ENCODE measurements around the gene CHL1. TPM values are rescaled to one million over a fixed set of nuclear protein-coding genes. Genes with fewer than 3 reads are reported as not detected.

Gene CHL1
- total RNA-seq, 1 donor from 2014 or later: 9.9 TPM

GRCh38 chr3:325495-325894, 128.9 kb downstream of the CHL1 start:
- H3K9me3 ChIP-seq (ENCODE audit: control insufficient read depth in 3 of 3, low read length in 3 of 3): no peaks in the 10 kb centered on the region
- no peaks in the 10 kb centered on the region for H3K36me3 ChIP-seq (ENCODE audit: control insufficient read depth in 3 of 3, insufficient read depth in 3 of 3, low read length in 3 of 3)
- no peak overlapping the region for H3K4me3 ChIP-seq (ENCODE audit: low read length in 3 of 3)

GRCh38 chr3:330494-331115, 134.0 kb downstream of the CHL1 start:
- Histone ChIP-seq H3K4me3 (ENCODE audit: low read length in 3 of 3) (no peak overlapping the region), H3K4me1 (ENCODE audit: control insufficient read depth in 3 of 3, insufficient read depth in 3 of 3, low read length in 3 of 3) (no peaks in the 10 kb centered on the region), H3K9me3 (ENCODE audit: control insufficient read depth in 3 of 3, low read length in 3 of 3) (no peaks in the 10 kb centered on the region), H3K9ac (ENCODE audit: low read depth in 1 of 3, low read length in 3 of 3) (no peak overlapping the region), H3K36me3 (ENCODE audit: control insufficient read depth in 3 of 3, insufficient read depth in 3 of 3, low read length in 3 of 3) (no peaks in the 10 kb centered on the region), H3K27me3 (ENCODE audit: control insufficient read depth in 3 of 3, insufficient read depth in 3 of 3, low read length in 3 of 3) (no peaks in the 10 kb centered on the region), H3K27ac (ENCODE audit: low read depth, low read length) (no peak overlapping the region)

More at GRCh38 chr3:325495-325894, 128.9 kb downstream of the CHL1 start:
- Histone ChIP-seq H3K9ac (ENCODE audit: low read depth in 1 of 3, low read length in 3 of 3) (no peak overlapping the region), H3K4me1 (ENCODE audit: control insufficient read depth in 3 of 3, insufficient read depth in 3 of 3, low read length in 3 of 3) (no peaks in the 10 kb centered on the region), H3K27me3 (ENCODE audit: control insufficient read depth in 3 of 3, insufficient read depth in 3 of 3, low read length in 3 of 3) (no peaks in the 10 kb centered on the region), H3K27ac (ENCODE audit: low read depth, low read length) (no peak overlapping the region)

GRCh38 chr3:331881-332280, 135.3 kb downstream of the CHL1 start:
- H3K4me3 ChIP-seq (ENCODE audit: low read length in 3 of 3): no peak overlapping the region
- no peaks in the 10 kb centered on the region for H3K27me3 ChIP-seq (ENCODE audit: control insufficient read depth in 3 of 3, insufficient read depth in 3 of 3, low read length in 3 of 3)
- H3K4me1 ChIP-seq (ENCODE audit: control insufficient read depth in 3 of 3, insufficient read depth in 3 of 3, low read length in 3 of 3): no peaks in the 10 kb centered on the region
- no peaks in the 10 kb centered on the region for H3K9me3 ChIP-seq (ENCODE audit: control insufficient read depth in 3 of 3, low read length in 3 of 3)
- H3K36me3 ChIP-seq (ENCODE audit: control insufficient read depth in 3 of 3, insufficient read depth in 3 of 3, low read length in 3 of 3): no peaks in the 10 kb centered on the region
- no peak overlapping the region for H3K27ac ChIP-seq (ENCODE audit: low read depth, low read length)
- H3K9ac ChIP-seq (ENCODE audit: low read depth in 1 of 3, low read length in 3 of 3): no peak overlapping the region

- no peaks in the 10 kb centered on the region for H3K36me3 ChIP-seq (ENCODE audit: control insufficient read depth in 3 of 3, insufficient read depth in 3 of 3, low read length in 3 of 3)
- H3K27me3 ChIP-seq (ENCODE audit: control insufficient read depth in 3 of 3, insufficient read depth in 3 of 3, low read length in 3 of 3): no peaks in the 10 kb centered on the region
- no peaks in the 10 kb centered on the region for H3K4me1 ChIP-seq (ENCODE audit: control insufficient read depth in 3 of 3, insufficient read depth in 3 of 3, low read length in 3 of 3)
- no peak overlapping the region for H3K27ac ChIP-seq (ENCODE audit: low read depth, low read length)
- H3K9ac ChIP-seq (ENCODE audit: low read depth in 1 of 3, low read length in 3 of 3): no peak overlapping the region
- no peak overlapping the region for H3K4me3 ChIP-seq (ENCODE audit: low read length in 3 of 3)
- H3K9me3 ChIP-seq (ENCODE audit: control insufficient read depth in 3 of 3, low read length in 3 of 3): no peaks in the 10 kb centered on the region
Observed at GRCh38 chr3:332701-333100, 136.1 kb downstream of the CHL1 start.

- Histone ChIP-seq H3K9ac (ENCODE audit: low read depth in 1 of 3, low read length in 3 of 3) (no peak overlapping the region), H3K27ac (ENCODE audit: low read depth, low read length) (no peak overlapping the region), H3K4me3 (ENCODE audit: low read length in 3 of 3) (no peak overlapping the region), H3K27me3 (ENCODE audit: control insufficient read depth in 3 of 3, insufficient read depth in 3 of 3, low read length in 3 of 3) (no peaks in the 10 kb centered on the region), H3K4me1 (ENCODE audit: control insufficient read depth in 3 of 3, insufficient read depth in 3 of 3, low read length in 3 of 3) (no peaks in the 10 kb centered on the region), H3K36me3 (ENCODE audit: control insufficient read depth in 3 of 3, insufficient read depth in 3 of 3, low read length in 3 of 3) (no peaks in the 10 kb centered on the region), H3K9me3 (ENCODE audit: control insufficient read depth in 3 of 3, low read length in 3 of 3) (no peaks in the 10 kb centered on the region)
Observed at GRCh38 chr3:335240-335639, 138.7 kb downstream of the CHL1 start.

- Histone ChIP-seq H3K27me3 (ENCODE audit: control insufficient read depth in 3 of 3, insufficient read depth in 3 of 3, low read length in 3 of 3) (no peaks in the 10 kb centered on the region), H3K4me3 (ENCODE audit: low read length in 3 of 3) (no peak overlapping the region), H3K36me3 (ENCODE audit: control insufficient read depth in 3 of 3, insufficient read depth in 3 of 3, low read length in 3 of 3) (no peaks in the 10 kb centered on the region), H3K9ac (ENCODE audit: low read depth in 1 of 3, low read length in 3 of 3) (no peak overlapping the region), H3K27ac (ENCODE audit: low read depth, low read length) (no peak overlapping the region), H3K9me3 (ENCODE audit: control insufficient read depth in 3 of 3, low read length in 3 of 3) (no peaks in the 10 kb centered on the region), H3K4me1 (ENCODE audit: control insufficient read depth in 3 of 3, insufficient read depth in 3 of 3, low read length in 3 of 3) (no peaks in the 10 kb centered on the region)
Observed at GRCh38 chr3:339351-339750, 142.8 kb downstream of the CHL1 start.

GRCh38 chr3:341998-342397, 145.4 kb downstream of the CHL1 start:
- Histone ChIP-seq H3K27me3 (ENCODE audit: control insufficient read depth in 3 of 3, insufficient read depth in 3 of 3, low read length in 3 of 3) (no peaks in the 10 kb centered on the region), H3K27ac (ENCODE audit: low read depth, low read length) (no peak overlapping the region), H3K36me3 (ENCODE audit: control insufficient read depth in 3 of 3, insufficient read depth in 3 of 3, low read length in 3 of 3) (no peaks in the 10 kb centered on the region), H3K9me3 (ENCODE audit: control insufficient read depth in 3 of 3, low read length in 3 of 3) (no peaks in the 10 kb centered on the region), H3K4me3 (ENCODE audit: low read length in 3 of 3) (no peak overlapping the region), H3K4me1 (ENCODE audit: control insufficient read depth in 3 of 3, insufficient read depth in 3 of 3, low read length in 3 of 3) (no peaks in the 10 kb centered on the region), H3K9ac (ENCODE audit: low read depth in 1 of 3, low read length in 3 of 3) (no peak overlapping the region)

GRCh38 chr3:346186-346585, 149.6 kb downstream of the CHL1 start:
- H3K9me3 ChIP-seq (ENCODE audit: control insufficient read depth in 3 of 3, low read length in 3 of 3): no peaks in the 10 kb centered on the region
- no peaks in the 10 kb centered on the region for H3K36me3 ChIP-seq (ENCODE audit: control insufficient read depth in 3 of 3, insufficient read depth in 3 of 3, low read length in 3 of 3)
- no peak overlapping the region for H3K27ac ChIP-seq (ENCODE audit: low read depth, low read length)
- H3K9ac ChIP-seq (ENCODE audit: low read depth in 1 of 3, low read length in 3 of 3): no peak overlapping the region
- H3K4me1 ChIP-seq (ENCODE audit: control insufficient read depth in 3 of 3, insufficient read depth in 3 of 3, low read length in 3 of 3): no peaks in the 10 kb centered on the region
- H3K4me3 ChIP-seq (ENCODE audit: low read length in 3 of 3): no peak overlapping the region
- H3K27me3 ChIP-seq (ENCODE audit: control insufficient read depth in 3 of 3, insufficient read depth in 3 of 3, low read length in 3 of 3): no peaks in the 10 kb centered on the region

GRCh38 chr3:347581-347980, 151.0 kb downstream of the CHL1 start:
- Histone ChIP-seq H3K27me3 (ENCODE audit: control insufficient read depth in 3 of 3, insufficient read depth in 3 of 3, low read length in 3 of 3) (no peaks in the 10 kb centered on the region), H3K4me3 (ENCODE audit: low read length in 3 of 3) (no peak overlapping the region), H3K4me1 (ENCODE audit: control insufficient read depth in 3 of 3, insufficient read depth in 3 of 3, low read length in 3 of 3) (no peaks in the 10 kb centered on the region), H3K9me3 (ENCODE audit: control insufficient read depth in 3 of 3, low read length in 3 of 3) (no peaks in the 10 kb centered on the region), H3K36me3 (ENCODE audit: control insufficient read depth in 3 of 3, insufficient read depth in 3 of 3, low read length in 3 of 3) (no peaks in the 10 kb centered on the region), H3K9ac (ENCODE audit: low read depth in 1 of 3, low read length in 3 of 3) (no peak overlapping the region), H3K27ac (ENCODE audit: low read depth, low read length) (no peak overlapping the region)

- no peaks in the 10 kb centered on the region for H3K36me3 ChIP-seq (ENCODE audit: control insufficient read depth in 3 of 3, insufficient read depth in 3 of 3, low read length in 3 of 3)
- no peaks in the 10 kb centered on the region for H3K9me3 ChIP-seq (ENCODE audit: control insufficient read depth in 3 of 3, low read length in 3 of 3)
- H3K27me3 ChIP-seq (ENCODE audit: control insufficient read depth in 3 of 3, insufficient read depth in 3 of 3, low read length in 3 of 3): no peaks in the 10 kb centered on the region
- H3K4me3 ChIP-seq (ENCODE audit: low read length in 3 of 3): no peak overlapping the region
- H3K4me1 ChIP-seq (ENCODE audit: control insufficient read depth in 3 of 3, insufficient read depth in 3 of 3, low read length in 3 of 3): no peaks in the 10 kb centered on the region
- H3K9ac ChIP-seq (ENCODE audit: low read depth in 1 of 3, low read length in 3 of 3): no peak overlapping the region
- H3K27ac ChIP-seq (ENCODE audit: low read depth, low read length): no peak overlapping the region
Observed at GRCh38 chr3:350871-351371, 154.4 kb downstream of the CHL1 start.
